ENCODE results near the gene GTF2A1.

DNA sequence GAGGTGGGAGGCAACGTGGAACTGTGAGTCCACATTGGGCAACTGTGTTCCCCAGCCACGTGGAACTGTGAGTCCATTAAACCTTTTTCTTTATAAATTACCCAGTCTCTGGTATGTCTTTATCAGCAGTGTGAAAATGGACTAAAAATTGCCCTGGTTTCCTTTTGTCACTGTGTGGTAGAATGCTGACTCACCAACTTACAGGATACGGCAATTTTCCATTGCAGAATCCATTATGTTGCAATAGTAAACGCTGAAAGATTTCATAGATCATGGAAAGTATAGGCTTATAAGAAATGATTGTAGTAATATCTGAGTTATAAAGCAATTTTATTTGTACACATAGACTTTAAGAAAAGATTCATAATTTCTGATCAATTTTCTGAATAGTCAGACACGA, 93.0 kb downstream of the GTF2A1 start:
- TF ChIP-seq, protein P1, sequence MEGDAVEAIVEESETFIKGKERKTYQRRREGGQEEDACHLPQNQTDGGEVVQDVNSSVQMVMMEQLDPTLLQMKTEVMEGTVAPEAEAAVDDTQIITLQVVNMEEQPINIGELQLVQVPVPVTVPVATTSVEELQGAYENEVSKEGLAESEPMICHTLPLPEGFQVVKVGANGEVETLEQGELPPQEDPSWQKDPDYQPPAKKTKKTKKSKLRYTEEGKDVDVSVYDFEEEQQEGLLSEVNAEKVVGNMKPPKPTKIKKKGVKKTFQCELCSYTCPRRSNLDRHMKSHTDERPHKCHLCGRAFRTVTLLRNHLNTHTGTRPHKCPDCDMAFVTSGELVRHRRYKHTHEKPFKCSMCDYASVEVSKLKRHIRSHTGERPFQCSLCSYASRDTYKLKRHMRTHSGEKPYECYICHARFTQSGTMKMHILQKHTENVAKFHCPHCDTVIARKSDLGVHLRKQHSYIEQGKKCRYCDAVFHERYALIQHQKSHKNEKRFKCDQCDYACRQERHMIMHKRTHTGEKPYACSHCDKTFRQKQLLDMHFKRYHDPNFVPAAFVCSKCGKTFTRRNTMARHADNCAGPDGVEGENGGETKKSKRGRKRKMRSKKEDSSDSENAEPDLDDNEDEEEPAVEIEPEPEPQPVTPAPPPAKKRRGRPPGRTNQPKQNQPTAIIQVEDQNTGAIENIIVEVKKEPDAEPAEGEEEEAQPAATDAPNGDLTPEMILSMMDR (IDR thresholded peaks at IDR 0.05) = no peak
- no peak for TF ChIP-seq POLR2A (IDR thresholded peaks at IDR 0.05; ENCODE audit: low read depth)

Data from esophagus muscularis mucosa (tissue), 3 donors.